Right atrium auricular region (tissue), 2 donors: ENCODE results near the gene AFDN. TPM values are rescaled to one million over a fixed set of nuclear protein-coding genes. Genes with fewer than 3 reads are reported as not detected.

Source experiments
- total RNA-seq, 2 donors: library from RNA; depleted of rRNA; stranded (reverse); fragments of >200 nt; gene quantifications; one replicate each; pipeline ENCODE4 v1.1.0, GENCODE V29; 2016

The AFDN gene
- total RNA-seq, 2 donors from 2014 or later = 51.6 to 51.8 TPM

Other genes with a start within 250 kb of the AFDN start
- not detected for gene KIF25, start 170.8 kb downstream of the AFDN start, total RNA-seq